Left lobe of liver (tissue), 2 donors: ENCODE data around the gene TNFRSF19. TPM values are rescaled to one million over a fixed set of nuclear protein-coding genes. Genes with fewer than 3 reads are reported as not detected.

Experiments
- ATAC-seq: fragments of 200-7000 bp; cut with Tn5 transposase; one replicate; pipeline ENCODE4 v1.9.1; 2020; ENCODE audit warnings: mild to moderate bottlenecking, moderate library complexity
- DNase-seq: peaks from one replicate; pipeline ENCODE4 v3.0.0-alpha.2; 2020; ENCODE audit warnings: low spot score
- total RNA-seq: library from RNA; stranded (reverse); gene quantifications from one replicate; pipeline ENCODE4 v1.2.1, GENCODE V29; 2021
- donor health status: DM: no; HTN: no; CAD: no; lungs with moderate emphysema.
- donor health status: DM: no; HTN: yes; CAD: no.

TNFRSF19 gene
- total RNA-seq, 1 donor from 2014 or later, result 0.60 TPM

- DNase-seq (no peak), ATAC-seq (no peak)
Measured at GRCh38 chr13:23600534-23600933, 30.3 kb downstream of the TNFRSF19 start.

- no peak for DNase-seq
- ATAC-seq, result no peak
Measured at GRCh38 chr13:23605831-23606230, 35.6 kb downstream of the TNFRSF19 start.

DNA sequence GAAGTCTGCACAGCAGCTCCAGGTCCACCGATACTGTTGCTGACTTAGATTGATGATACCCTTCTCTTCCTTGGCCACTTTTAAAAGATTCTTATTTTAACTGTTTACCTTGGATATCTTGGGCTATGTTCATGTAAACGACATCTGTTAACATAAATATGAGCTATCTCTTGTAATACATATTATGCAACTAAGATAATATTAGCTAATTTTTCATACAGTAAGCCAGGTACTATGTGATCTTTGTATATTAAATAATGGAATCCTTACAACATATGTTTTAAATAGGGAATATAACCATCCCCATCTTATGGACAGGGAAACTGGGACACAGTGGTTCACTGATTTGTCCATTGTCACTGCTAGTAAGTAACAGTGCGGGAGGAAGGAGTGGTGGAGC is 37.9 kb downstream of the TNFRSF19 start:
- ATAC-seq (no peak), DNase-seq (no peak)

GRCh38 chr13:23608701-23609413 is 38.6 kb downstream of the TNFRSF19 start:
- ATAC-seq (peak; percentile 72), DNase-seq (peak; percentile 50)

- no peak for DNase-seq
- ATAC-seq, result peak; percentile 39
Measured at GRCh38 chr13:23609414-23609760, 39.2 kb downstream of the TNFRSF19 start.

- ATAC-seq (peak; percentile 46), DNase-seq (no peak)
Measured at GRCh38 chr13:23609874-23610576, 39.8 kb downstream of the TNFRSF19 start.

GRCh38 chr13:23610966-23611491 is 40.8 kb downstream of the TNFRSF19 start:
- ATAC-seq (peak; percentile 45), DNase-seq (no peak)

GRCh38 chr13:23612182-23612581 is 42.0 kb downstream of the TNFRSF19 start:
- ATAC-seq (no peak), DNase-seq (no peak)

DNA sequence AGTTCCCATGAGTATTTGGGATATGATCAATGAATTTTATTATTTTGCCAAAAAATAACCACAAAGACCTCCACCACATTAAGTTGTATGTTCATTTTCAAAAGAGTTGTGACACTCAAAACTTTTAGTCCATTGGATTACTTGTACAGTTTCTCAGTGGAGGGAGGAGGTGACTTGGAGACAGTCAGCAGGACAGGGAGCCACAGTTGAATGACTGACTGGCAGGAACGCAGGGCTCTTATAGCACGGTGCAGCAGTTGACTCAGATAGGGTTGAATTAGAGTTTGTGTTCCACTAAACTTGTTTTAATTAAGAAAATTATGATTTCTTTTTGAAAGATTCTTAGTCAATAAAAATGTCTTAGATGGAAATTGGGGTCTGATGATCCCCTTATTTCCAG is 42.5 kb downstream of the TNFRSF19 start:
- ATAC-seq, result no peak
- no peak for DNase-seq

- no peak for DNase-seq
Measured at GRCh38 chr13:23613596-23613995, 43.4 kb downstream of the TNFRSF19 start.

DNA sequence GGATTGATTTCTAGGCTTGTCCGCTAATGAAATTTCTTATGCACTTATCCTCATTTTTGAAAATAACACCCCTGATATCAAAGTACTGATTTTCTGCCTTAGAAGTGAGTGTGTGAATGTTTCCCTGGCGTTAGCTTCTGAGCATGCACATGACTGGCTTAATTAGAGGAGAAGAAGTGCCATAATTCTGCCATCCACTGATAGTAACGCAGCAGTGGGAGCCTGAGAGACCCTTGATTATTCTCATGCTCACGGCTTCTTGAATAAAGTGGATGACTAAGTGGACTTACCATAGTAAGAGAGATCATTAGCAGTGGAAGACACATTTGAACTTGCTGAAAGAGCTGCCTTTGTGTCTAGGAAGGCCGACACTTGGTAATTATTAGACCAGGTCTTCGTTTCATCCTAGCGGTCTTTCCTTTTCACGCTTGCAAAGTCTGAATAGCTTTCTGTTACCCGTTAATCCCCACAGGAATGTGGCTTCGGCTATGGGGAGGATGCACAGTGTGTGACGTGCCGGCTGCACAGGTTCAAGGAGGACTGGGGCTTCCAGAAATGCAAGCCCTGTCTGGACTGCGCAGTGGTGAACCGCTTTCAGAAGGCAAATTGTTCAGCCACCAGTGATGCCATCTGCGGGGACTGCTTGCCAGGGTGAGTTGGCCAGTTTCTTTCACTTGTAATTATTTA is 45.3 kb downstream of the TNFRSF19 start:
- DNase-seq, result no peak
- no peak for ATAC-seq

More at GRCh38 chr13:23613596-23613995, 43.4 kb downstream of the TNFRSF19 start:
- no peak for ATAC-seq

GRCh38 chr13:23616228-23616627 is 46.0 kb downstream of the TNFRSF19 start:
- DNase-seq (no peak), ATAC-seq (no peak)

DNA sequence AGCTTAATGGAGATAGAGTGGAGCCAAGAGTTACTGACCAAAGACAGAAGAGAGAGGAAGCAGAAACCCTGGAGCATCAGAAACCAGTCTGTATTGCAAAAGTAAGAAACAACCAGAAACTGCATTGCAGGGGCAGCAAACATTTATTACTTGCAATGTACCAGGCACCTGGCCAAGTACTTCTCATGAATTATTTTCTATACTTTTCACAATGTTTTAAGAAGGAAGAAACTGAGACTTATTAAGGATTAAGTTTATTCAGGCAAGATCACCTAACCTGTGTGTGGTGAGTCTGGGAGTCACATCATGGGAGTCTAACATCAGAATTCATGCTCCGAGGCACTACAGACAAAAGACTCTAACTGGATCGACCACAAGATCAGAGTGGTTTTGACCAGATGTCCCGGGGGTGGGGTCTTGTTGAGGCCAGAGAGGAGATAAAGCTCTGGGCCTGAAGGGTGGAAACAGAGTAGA is 47.4 kb downstream of the TNFRSF19 start:
- ATAC-seq, result no peak
- no peak for DNase-seq

GRCh38 chr13:23618341-23618740 is 48.1 kb downstream of the TNFRSF19 start:
- no peak for ATAC-seq

DNA sequence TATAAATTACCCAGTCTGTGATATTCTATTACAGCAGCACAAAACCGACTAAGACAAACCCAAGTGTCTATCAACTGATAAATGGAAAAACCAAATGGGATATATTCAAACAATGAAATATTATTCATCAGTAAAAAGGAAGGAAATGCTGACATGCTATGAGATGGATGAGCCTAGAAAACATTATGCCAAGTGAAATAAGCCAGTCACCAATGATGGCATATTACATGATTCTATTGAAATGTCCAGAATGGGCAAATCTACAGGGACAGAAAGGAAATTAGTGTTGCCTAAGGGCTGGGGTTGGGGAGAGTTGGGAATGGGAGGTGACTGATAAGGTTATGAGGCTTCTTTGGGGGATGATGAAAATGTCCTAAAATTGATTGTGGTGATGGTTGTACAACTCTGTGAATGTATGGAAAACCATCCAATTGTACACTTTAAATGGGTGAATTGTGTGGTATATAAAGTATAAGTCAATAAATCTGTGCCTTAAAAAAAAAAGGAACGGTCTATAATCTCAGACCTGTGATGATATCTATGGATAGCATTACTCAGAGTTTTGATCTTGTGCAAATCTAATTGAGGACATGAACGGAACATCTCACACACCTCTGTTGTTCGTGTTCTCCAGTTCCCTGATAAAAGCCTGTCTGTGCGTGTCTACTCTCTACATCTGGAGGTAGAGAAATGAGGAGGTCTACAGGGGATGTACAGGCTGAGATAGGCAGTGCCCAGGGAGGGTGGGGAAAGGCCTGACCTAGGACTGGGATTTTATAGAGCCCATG is 49.0 kb downstream of the TNFRSF19 start:
- no peak for ATAC-seq
- DNase-seq, result no peak

More at GRCh38 chr13:23618341-23618740, 48.1 kb downstream of the TNFRSF19 start:
- DNase-seq, result no peak

DNA sequence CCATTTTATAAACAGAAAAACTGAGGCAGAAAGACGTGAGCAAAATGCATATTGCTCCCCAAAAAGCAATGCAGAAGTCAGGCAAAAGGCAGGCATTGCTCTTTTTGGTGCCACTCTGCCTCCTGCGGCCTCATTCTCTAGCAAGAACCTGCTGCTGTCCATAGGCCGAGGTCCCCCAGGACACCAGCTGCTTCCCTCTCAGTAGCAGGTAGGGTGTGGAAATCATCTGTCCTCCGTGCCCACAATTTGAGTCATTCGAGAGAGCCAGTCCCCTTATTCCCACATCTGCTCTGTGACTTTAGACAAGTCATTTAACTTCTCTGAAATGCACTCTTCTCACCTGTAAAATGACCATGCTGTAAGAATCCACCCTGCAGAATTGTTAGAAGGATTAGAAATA is 50.0 kb downstream of the TNFRSF19 start:
- no peak for DNase-seq
- no peak for ATAC-seq

- ATAC-seq (no peak), DNase-seq (no peak)
Measured at GRCh38 chr13:23620613-23621315, 50.6 kb downstream of the TNFRSF19 start.

DNA sequence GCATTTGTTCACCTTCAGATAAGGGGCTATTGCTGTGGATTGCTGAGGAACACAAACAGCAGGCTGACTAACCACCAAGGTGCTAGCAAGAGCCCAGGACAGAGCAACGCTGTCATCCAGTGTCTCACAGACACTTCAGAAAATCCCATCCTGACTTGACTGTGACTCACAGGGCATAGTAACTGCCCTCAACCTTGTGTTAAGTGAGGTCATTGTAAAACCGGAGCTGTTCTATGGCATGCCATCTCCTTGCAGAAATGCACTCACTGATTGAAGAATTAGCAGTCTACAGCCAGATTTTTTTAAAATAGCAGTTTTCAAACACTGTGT is 51.1 kb downstream of the TNFRSF19 start:
- no peak for ATAC-seq
- DNase-seq, result no peak

DNA sequence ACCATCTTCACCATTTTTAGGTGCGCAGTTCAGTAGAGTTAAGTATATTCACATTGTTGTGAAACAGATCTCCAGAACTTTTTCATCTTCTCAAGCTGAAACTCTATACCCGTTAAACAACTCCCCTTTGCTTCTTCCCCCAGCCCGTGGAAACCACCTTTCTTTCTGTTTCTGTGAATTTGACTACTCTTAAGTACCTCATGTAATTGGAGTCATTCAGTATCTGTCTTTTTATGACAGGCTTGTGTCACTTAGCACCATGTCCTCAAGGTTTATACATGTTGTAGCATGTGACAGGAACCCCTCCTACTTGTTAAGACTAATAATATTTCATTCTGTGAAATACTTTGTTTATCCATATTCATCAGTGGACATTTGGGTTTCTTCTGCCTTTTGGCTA is 52.8 kb downstream of the TNFRSF19 start:
- DNase-seq (no peak), ATAC-seq (no peak)

DNA sequence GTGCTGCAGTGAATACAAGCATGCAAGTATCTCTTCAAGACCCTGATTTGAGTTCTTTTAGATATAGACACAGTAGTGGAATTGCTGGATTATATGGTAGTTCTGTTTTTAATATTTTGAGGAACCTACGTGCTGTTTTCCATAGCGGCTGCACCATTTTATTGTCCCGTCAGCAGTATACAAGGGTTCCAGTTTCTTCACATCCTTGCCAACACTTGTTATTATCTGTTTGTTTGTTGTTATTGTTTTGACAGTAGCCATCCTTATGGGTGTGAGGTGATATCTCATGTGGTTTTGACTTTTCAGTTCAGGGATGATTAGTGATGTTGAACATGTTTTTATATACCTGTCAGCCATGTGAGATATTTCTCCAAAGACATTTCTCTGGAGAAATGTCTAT is 53.2 kb downstream of the TNFRSF19 start:
- ATAC-seq, result no peak

More for the DNA sequence above, 53.2 kb downstream of the TNFRSF19 start:
- no peak for DNase-seq
